K562 treated with DMSO at 1 percent for 4 hours (cell line): Measurements from ENCODE around the gene ADGRG4. TPM values are rescaled to one million over a fixed set of nuclear protein-coding genes. Genes with fewer than 3 reads are reported as not detected.

Experiments used
- total RNA-seq: library from RNA; unstranded; fragments of 300-600 nt; gene quantifications from 2 replicates; pipeline ENCODE4 v1.2.3, GENCODE V29; 2022; ENCODE audit not compliant: insufficient read depth

ADGRG4 gene
- not detected in 2 replicates for total RNA-seq

DNA sequence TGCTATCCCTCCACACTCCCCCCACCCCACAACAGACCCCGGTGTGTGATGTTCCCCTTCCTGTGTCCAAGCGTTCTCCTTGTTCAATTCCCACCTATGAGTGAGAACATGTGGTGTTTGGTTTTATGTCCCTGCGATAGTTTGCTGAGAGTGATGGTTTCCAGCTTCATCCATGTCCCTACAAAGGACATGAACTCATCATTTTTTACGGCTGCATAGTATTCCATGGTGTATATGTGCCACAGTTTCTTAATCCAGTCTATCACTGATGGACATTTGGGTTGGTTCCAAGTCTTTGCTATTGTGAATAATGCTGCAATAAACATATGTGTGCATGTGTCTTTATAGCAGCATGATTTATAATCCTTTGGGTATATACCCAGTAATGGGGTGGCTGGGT, at the start of gene ADGRG4:
TSS of gene ADGRG4 (plus strand) at position 243 of the 400 bp plus-strand sequence. CDS start 7,815 bp downstream, outside the sequence.

GRCh38 chrX:136251041-136251991, 49.4 kb upstream of the ADGRG4 start, which contains the start of gene MAP7D3:
TSS of gene MAP7D3 (minus strand) at chrX:136251400. CDS start at chrX:136251358, 42 bp downstream.

Other genes with a start within 250 kb of the ADGRG4 start
- 0.62 and 1.2 TPM in 2 replicates for gene FHL1, start 153.4 kb upstream of the ADGRG4 start, total RNA-seq
- 4.3 and 11.3 TPM in 2 replicates for gene MAP7D3, start 49.6 kb upstream of the ADGRG4 start, total RNA-seq
- gene BRS3, start 187.0 kb downstream of the ADGRG4 start, total RNA-seq: not detected in 2 replicates
- gene HTATSF1, start 196.6 kb downstream of the ADGRG4 start, total RNA-seq: 30.1 and 42.4 TPM in 2 replicates
- gene VGLL1, start 231.3 kb downstream of the ADGRG4 start, total RNA-seq: not detected in 2 replicates